GM13977 (cell line): ENCODE results near the gene CREB5.

Experiments
- DNase-seq: peaks from one replicate; pipeline ENCODE4 v3.0.0; 2012; ENCODE audit warnings: low spot score
- CTCF ChIP-seq: IDR thresholded peaks from 2 replicates; pipeline ENCODE4 v1.5.1; 2012; ENCODE audit warnings: mild to moderate bottlenecking, control low read depth; ENCODE audit not compliant: insufficient read depth; ENCODE audit errors: extremely low read depth, missing control alignments
- in situ Hi-C: fragments of 300-500 bp; cut with MboI; formaldehyde crosslinking; loops from one replicate; pipeline ENCODE4 v1.12.0; 2022; ENCODE audit warnings: low sequenced_read_pairs, low pct_unique_long_range_greater_than_20kb, mixed read lengths, inconsistent platforms; ENCODE audit not compliant: unreplicated experiment

The CREB5 gene

GRCh38 chr7:28587211-28587610 lies 174.9 kb downstream of the CREB5 start:
- DNase-seq, result no peak
- in situ Hi-C loops, result no loop called here
- no peak for TF ChIP-seq CTCF

DNA sequence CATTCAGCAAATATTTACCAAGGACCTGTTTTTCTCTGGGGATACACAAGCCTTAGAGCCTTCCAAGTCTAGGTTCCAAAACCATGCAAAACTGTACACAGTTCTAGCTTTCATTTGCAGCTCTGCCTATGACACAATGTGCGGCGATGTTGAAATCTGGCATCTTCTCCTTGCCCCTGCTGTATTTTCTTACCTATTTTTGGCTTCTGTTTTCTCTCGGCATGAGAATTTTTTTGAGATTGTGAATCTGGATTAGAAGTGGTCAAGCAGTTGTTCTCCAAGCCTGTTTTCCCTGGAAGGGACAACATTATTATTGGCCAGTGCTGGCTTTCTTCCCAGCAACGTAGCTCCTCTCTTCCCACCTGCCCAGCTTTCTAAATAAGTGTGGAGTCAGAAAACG lies 176.3 kb downstream of the CREB5 start:
- in situ Hi-C loops, result no loop called here
- no peak for DNase-seq

GRCh38 chr7:28591041-28591674 lies 178.8 kb downstream of the CREB5 start:
- DNase-seq, result no peak
- in situ Hi-C loops, result no loop called here
- no peak for TF ChIP-seq CTCF

More for the DNA sequence above, 176.3 kb downstream of the CREB5 start:
- no peak for TF ChIP-seq CTCF

- TF ChIP-seq CTCF, result no peak
- DNase-seq, result no peak
- in situ Hi-C loops, result no loop called here
Observed at GRCh38 chr7:28591725-28592349, 179.5 kb downstream of the CREB5 start.

- no peak for DNase-seq
- TF ChIP-seq CTCF, result no peak
- in situ Hi-C loops, result no loop called here
Observed at GRCh38 chr7:28592861-28593260, 180.5 kb downstream of the CREB5 start.

DNA sequence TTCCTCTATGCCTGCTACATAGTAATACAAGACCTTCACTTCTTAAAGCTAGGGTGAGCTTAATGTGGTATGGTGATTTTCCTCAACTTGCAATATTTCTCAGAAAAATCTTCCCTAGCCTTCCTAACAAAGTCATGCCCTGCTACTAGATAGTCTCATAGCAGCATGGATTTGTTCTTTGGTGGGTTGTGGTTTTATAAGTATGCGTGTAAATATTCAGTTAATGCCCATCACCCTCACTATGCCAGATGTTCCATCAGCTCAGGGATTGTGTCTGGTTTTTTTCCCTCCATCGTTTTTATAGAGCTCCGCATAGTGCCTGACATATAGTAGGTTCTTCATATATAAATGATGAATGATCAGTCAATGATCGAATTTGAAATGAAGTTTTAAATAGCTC lies 182.8 kb downstream of the CREB5 start:
- no peak for DNase-seq
- in situ Hi-C loops, result no loop called here
- TF ChIP-seq CTCF, result no peak
